ENCODE results near the gene C11orf97.
A peak's percentile ranks its signal among the peaks of the same experiment; 100 is the strongest.
"Not testable (repeated sequence)": the region's sequence is repeated elsewhere in the genome, so short reads cannot be mapped to it uniquely, and the experiment has no call there.

C11orf97 gene

GRCh38 chr11:94511932-94512781 lies at the start of gene C11orf97:
Gene C11orf97 (plus strand): TSS chr11:94512461. CDS start chr11:94512529, 68 bp downstream.
- no peak for DNase-seq

GRCh38 chr11:94469416-94469815 lies 42.8 kb upstream of the C11orf97 start:
- no peak for DNase-seq

- DNase-seq = no peak
These were observed 39.1 kb upstream of the C11orf97 start for GRCh38 chr11:94472916-94473799.

GRCh38 chr11:94477624-94478023 lies 34.6 kb upstream of the C11orf97 start:
- DNase-seq = no peak

- no peak for DNase-seq
These were observed 30.9 kb upstream of the C11orf97 start for GRCh38 chr11:94481342-94481741.

GRCh38 chr11:94486068-94486467 lies 26.2 kb upstream of the C11orf97 start:
- no peak for DNase-seq

- DNase-seq = peak; percentile 97
These were observed 18.8 kb upstream of the C11orf97 start, which contains the start of the genes ANKRD49 and MRE11 for GRCh38 chr11:94493281-94494125. Gene ANKRD49 (plus strand): TSS chr11:94493984. CDS start chr11:94496694, 2,710 bp downstream. Gene MRE11 (minus strand): TSS chr11:94493844. CDS start chr11:94492801, 1,043 bp downstream.

- DNase-seq = no peak
These were observed 18.1 kb upstream of the C11orf97 start for GRCh38 chr11:94494126-94494680.

- no peak for DNase-seq
These were observed 12.1 kb upstream of the C11orf97 start for GRCh38 chr11:94500181-94500580.

GRCh38 chr11:94501522-94501921 lies 10.7 kb upstream of the C11orf97 start:
- no peak for DNase-seq

GRCh38 chr11:94504689-94505293 lies 7.5 kb upstream of the C11orf97 start:
- DNase-seq = peak; percentile 19

- not testable (repeated sequence) for DNase-seq
These were observed 5.7 kb upstream of the C11orf97 start for GRCh38 chr11:94506513-94506912.

- DNase-seq = no peak
These were observed 4.8 kb upstream of the C11orf97 start for GRCh38 chr11:94507485-94507884.

GRCh38 chr11:94513091-94513490 lies 830 bp downstream of the C11orf97 start:
- DNase-seq = no peak

- DNase-seq = no peak
These were observed 3.1 kb downstream of the C11orf97 start for GRCh38 chr11:94515398-94515797.

GRCh38 chr11:94516725-94517124 lies 4.5 kb downstream of the C11orf97 start:
- no peak for DNase-seq

- no peak for DNase-seq
These were observed 6.0 kb downstream of the C11orf97 start for GRCh38 chr11:94518300-94518699.

GRCh38 chr11:94519478-94520084 lies 7.3 kb downstream of the C11orf97 start:
- peak; percentile 19 for DNase-seq

- DNase-seq = no peak
These were observed 9.4 kb downstream of the C11orf97 start for GRCh38 chr11:94521684-94522083.

- DNase-seq = no peak
These were observed 12.1 kb downstream of the C11orf97 start for GRCh38 chr11:94524341-94524740.

Data from NCI-H446 treated with DMSO at 0.1 percent for 48 hours (cell line).